GM12892 (cell line): ENCODE measurements around the gene CHIA.

ENCODE experiments used
- POLR2A ChIP-seq: IDR thresholded peaks from 2 replicates; pipeline ENCODE4 v1.6.1; 2011; ENCODE audit warnings: low read depth, low read length, control low read depth
- POLR2AphosphoS5 ChIP-seq: IDR thresholded peaks from 2 replicates; pipeline ENCODE4 v1.6.1; 2011; ENCODE audit warnings: low read depth, low read length, control low read depth

DNA sequence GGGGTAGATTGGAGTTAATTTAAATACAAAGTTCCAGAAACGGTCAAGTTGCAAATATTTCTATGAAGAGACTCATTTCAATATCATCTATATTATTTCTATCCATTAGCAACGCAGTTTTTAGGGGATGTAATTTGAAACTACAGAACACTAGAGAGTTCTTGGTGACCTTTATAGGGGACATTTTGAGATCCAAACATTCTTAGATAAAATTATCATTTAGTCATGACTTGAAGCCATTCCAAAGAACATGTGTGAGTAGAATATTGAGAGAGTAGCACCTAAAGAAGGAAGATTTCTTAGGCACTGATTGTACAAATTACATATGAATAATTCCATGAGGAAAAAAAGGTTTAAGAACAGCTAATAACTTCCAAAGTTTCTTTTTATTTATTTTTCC is 19.0 kb downstream of the CHIA start:
- no peak for TF ChIP-seq POLR2A
- no peak for TF ChIP-seq POLR2AphosphoS5
